ENCODE measurements around the gene PI16.
A peak's percentile ranks its signal among the peaks of the same experiment; 100 is the strongest.
"Not testable (repeated sequence)": the region's sequence is repeated elsewhere in the genome, so short reads cannot be mapped to it uniquely, and the experiment has no call there.

PI16 gene

GRCh38 chr6:36944650-36945049 lies 9.9 kb upstream of the PI16 start:
- DNase-seq (ENCODE audit: low read depth): no peak
- no peak overlapping the region for H3K4me3 ChIP-seq (ENCODE audit: control insufficient read depth, low read depth, low read length)
- TF ChIP-seq CTCF (conservative IDR thresholded peaks at IDR 0.05; ENCODE audit: control insufficient read depth, insufficient read depth, low read depth, low read length): no peak

GRCh38 chr6:36945301-36945700 lies 9.2 kb upstream of the PI16 start:
- H3K4me3 ChIP-seq (ENCODE audit: control insufficient read depth, low read depth, low read length): no peak overlapping the region
- DNase-seq (ENCODE audit: low read depth): no peak
- no peak for TF ChIP-seq CTCF (conservative IDR thresholded peaks at IDR 0.05; ENCODE audit: control insufficient read depth, insufficient read depth, low read depth, low read length)

GRCh38 chr6:36946526-36946925 lies 8.0 kb upstream of the PI16 start:
- H3K4me3 ChIP-seq (ENCODE audit: control insufficient read depth, low read depth, low read length): no peak overlapping the region
- TF ChIP-seq CTCF (conservative IDR thresholded peaks at IDR 0.05; ENCODE audit: control insufficient read depth, insufficient read depth, low read depth, low read length): no peak
- DNase-seq (ENCODE audit: low read depth): no peak

GRCh38 chr6:36947570-36948351 lies 6.8 kb upstream of the PI16 start:
- DNase-seq (ENCODE audit: low read depth): no peak
- no peak overlapping the region for H3K4me3 ChIP-seq (ENCODE audit: control insufficient read depth, low read depth, low read length)
- no peak for TF ChIP-seq CTCF (conservative IDR thresholded peaks at IDR 0.05; ENCODE audit: control insufficient read depth, insufficient read depth, low read depth, low read length)

GRCh38 chr6:36949076-36949475 lies 5.5 kb upstream of the PI16 start:
- DNase-seq (ENCODE audit: low read depth); H3K4me3 ChIP-seq (ENCODE audit: control insufficient read depth, low read depth, low read length): not testable (repeated sequence)

GRCh38 chr6:36949636-36950035 lies 4.9 kb upstream of the PI16 start:
- DNase-seq (ENCODE audit: low read depth): peak; percentile 69
- no peak for TF ChIP-seq CTCF (conservative IDR thresholded peaks at IDR 0.05; ENCODE audit: control insufficient read depth, insufficient read depth, low read depth, low read length)
- H3K4me3 ChIP-seq (ENCODE audit: control insufficient read depth, low read depth, low read length): no peak overlapping the region

- H3K4me3 ChIP-seq (ENCODE audit: control insufficient read depth, low read depth, low read length): no peak overlapping the region
Measured at GRCh38 chr6:36953931-36954261, 642 bp upstream of the PI16 start.

More at GRCh38 chr6:36953931-36954261, 642 bp upstream of the PI16 start:
- TF ChIP-seq CTCF (conservative IDR thresholded peaks at IDR 0.05; ENCODE audit: control insufficient read depth, insufficient read depth, low read depth, low read length): no peak
- DNase-seq (ENCODE audit: low read depth): no peak

Data from fibroblast of mammary gland (primary cell).